Fibroblast of villous mesenchyme (primary cell): ENCODE data around the gene PID1. TPM values are rescaled to one million over a fixed set of nuclear protein-coding genes. Genes with fewer than 3 reads are reported as not detected.
"Not testable (repeated sequence)": the region's sequence is repeated elsewhere in the genome, so short reads cannot be mapped to it uniquely, and the experiment has no call there.

Source experiments
- DNase-seq: peaks from one replicate; pipeline ENCODE4 v3.0.0-alpha.2; 2010; ENCODE audit warnings: low read depth
- H3K4me3 ChIP-seq: 2 replicates; pipeline ENCODE4 v1.5.1; 2011; ENCODE audit warnings: low read depth, mild to moderate bottlenecking, low read length
- total RNA-seq: library from RNA; depleted of rRNA; stranded (reverse); fragments of >200 nt; gene quantifications from 2 replicates; pipeline ENCODE4 v1.2.3, GENCODE V29; 2012
- TF ChIP-seq, protein P1 (sequence below): IDR thresholded peaks from 2 replicates; pipeline ENCODE4 v1.5.1; 2012; ENCODE audit warnings: low read depth, mild to moderate bottlenecking, low read length; ENCODE audit not compliant: insufficient read depth

The PID1 gene
- total RNA-seq, 1 donor: 12.1 TPM

DNA sequence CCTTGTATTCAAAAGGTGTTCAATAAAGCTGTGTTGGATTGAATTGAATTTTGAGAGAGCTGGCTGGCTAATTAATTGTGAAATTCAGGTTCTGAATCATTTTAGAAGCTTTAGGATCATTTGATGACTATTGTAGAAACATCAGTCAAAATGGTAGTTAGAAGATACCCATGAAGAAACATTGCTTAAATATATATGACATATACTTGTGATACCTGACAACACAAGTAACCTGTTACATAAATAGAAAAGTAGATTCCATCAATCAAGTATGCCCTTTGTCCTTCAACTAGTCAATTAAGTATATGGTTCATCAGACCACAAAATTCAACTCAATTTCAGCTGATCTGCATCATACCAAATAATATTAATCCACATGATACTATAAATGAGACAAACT lies 185.6 kb downstream of the PID1 start:
- DNase-seq: no peak
- TF ChIP-seq, protein P1, sequence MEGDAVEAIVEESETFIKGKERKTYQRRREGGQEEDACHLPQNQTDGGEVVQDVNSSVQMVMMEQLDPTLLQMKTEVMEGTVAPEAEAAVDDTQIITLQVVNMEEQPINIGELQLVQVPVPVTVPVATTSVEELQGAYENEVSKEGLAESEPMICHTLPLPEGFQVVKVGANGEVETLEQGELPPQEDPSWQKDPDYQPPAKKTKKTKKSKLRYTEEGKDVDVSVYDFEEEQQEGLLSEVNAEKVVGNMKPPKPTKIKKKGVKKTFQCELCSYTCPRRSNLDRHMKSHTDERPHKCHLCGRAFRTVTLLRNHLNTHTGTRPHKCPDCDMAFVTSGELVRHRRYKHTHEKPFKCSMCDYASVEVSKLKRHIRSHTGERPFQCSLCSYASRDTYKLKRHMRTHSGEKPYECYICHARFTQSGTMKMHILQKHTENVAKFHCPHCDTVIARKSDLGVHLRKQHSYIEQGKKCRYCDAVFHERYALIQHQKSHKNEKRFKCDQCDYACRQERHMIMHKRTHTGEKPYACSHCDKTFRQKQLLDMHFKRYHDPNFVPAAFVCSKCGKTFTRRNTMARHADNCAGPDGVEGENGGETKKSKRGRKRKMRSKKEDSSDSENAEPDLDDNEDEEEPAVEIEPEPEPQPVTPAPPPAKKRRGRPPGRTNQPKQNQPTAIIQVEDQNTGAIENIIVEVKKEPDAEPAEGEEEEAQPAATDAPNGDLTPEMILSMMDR: no peak

DNA sequence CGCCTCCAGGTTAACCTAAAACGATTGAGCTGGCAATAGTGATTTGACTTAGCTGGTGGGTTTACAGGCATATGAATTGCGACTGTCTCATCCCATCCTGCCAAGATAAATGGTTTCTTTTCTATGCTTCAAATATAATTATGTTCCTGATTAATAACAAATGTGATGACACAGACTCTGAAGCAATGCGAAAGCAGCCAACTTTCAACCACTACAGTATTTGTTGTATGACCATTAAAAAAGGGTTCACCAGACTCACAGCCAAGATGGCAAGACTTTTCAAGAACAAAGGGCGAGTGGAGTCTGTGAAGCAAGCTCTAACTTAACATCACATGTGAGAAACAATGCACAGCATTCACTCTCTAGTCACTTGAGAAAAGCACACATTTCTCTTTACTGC lies 186.6 kb downstream of the PID1 start:
- no peak for DNase-seq
- TF ChIP-seq, protein P1: no peak
- H3K4me3 ChIP-seq: no peak overlapping the region

More for the DNA sequence above, 185.6 kb downstream of the PID1 start:
- H3K4me3 ChIP-seq: no peak overlapping the region

DNA sequence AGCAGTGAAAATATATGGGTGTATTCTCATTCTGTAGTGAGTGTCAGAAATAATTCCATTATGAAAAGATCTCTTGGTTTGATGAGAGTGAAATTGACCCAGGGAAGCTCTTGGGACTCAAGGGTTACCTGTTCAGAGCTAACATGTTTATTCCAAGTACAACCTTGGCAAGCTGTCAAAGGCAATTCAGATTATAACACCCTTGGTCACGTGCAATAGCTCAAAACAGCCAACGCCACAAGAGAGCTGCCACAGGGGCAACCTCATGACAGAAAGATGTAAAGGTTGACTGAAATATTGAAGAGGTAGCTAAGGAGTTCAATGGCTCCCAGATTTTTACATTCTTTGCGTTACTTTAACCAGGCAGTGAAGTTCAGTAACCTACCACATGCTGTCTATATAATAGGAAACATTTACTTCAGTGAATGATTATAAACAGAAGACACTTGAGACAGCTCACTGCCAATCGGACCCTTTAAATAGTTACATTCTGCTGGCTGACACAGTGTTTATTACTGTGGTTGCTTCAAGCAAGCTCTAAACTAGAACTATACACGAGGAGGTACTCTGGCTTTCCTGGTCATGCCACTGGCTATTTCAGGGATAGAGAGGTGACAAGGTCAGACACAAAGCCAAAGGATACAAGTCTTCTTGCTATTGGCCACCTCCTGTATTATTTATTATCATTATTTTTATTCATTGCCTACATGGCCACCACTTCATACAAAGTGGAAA lies 187.3 kb downstream of the PID1 start:
- TF ChIP-seq, protein P1: no peak
- DNase-seq: no peak
- H3K4me3 ChIP-seq: no peak overlapping the region

DNA sequence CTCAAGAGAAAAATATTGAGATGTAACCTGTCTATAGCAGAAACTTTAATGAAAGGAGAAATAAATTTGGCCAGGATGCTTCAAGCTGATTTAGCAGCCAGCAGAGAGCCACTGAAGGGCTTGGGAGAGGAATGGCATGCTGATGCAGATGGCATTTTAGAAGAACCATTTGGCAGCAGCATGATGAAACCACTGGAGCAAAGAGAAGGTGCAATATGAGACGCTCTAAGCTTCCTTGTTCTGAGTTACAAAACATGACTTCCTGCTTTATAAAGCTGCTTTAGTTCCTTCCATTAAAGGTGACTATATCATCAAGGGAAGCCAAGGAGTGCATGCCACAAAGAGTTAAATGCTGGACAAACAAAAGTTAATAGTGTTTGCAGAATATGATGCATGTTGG lies 189.7 kb downstream of the PID1 start:
- TF ChIP-seq, protein P1: no peak
- H3K4me3 ChIP-seq: no peak overlapping the region
- no peak for DNase-seq

DNA sequence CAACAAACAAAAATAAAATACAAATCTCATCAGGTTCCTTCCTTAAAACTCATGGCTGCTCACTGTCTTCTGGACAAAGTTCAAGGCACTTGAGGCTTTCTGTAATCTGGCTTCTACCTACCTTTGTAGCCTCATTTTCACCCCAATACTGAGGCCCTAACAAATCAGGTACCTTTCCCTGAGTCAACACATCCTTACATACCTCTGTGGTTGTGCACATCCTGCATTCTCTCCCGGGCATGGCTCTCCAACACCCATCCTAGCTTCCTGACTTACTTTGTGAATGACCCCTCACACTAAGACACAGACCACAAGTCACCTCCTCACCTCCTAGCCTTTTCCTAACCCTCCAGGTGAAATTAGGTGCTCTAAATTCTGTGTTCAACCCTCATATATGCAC lies 190.9 kb downstream of the PID1 start:
- H3K4me3 ChIP-seq: no peak overlapping the region

DNA sequence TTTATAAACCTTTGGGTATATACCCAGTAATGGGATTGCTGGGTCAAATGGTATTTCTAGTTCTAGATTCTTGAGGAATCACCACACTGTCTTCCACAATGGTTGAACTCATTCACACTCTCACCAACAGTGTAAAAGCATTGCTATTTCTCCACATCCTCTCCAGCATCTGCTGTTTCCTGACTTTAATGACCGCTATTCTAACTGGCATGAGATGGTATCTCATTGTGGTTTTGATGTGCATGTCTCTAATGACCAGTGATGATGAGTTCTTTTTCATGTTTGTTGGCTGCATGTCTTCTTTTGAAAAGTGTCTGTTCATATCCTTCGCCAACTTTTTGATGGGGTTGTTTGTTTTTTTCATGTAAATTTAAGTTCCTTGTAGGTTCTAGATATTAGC lies 194.2 kb downstream of the PID1 start:
- not testable (repeated sequence) for H3K4me3 ChIP-seq, DNase-seq

More for the DNA sequence above, 190.9 kb downstream of the PID1 start:
- TF ChIP-seq, protein P1: no peak
- DNase-seq: no peak

DNA sequence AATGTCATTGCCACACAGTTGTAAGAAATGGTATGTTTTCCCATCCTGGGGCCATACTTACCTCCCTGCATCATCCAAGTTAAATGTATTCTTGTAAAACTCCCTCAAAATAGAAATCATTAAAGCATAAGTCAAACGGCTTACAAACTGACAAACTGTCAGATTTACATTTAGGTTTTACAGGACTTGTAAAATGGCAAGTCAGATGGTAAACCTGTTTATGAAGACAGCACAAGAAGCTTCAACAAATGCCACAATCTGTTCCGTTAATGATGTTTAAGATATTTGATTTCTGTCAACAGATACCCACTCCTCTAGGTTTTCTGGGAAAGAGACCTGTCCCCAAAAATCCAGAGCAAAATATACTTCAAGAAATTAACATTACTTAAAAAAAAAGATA lies 197.2 kb downstream of the PID1 start:
- TF ChIP-seq, protein P1: no peak
- DNase-seq: no peak
- no peak overlapping the region for H3K4me3 ChIP-seq
